ENCODE results near the gene COL16A1.

GRCh38 chr1:31620631-31621497 is 83.0 kb downstream of the COL16A1 start:
- no peak for TF ChIP-seq GATA2 (IDR thresholded peaks at IDR 0.05; ENCODE audit: low read depth, low read length)
- TF ChIP-seq GATA3 (IDR thresholded peaks at IDR 0.05; ENCODE audit: low read depth, low read length): no peak

Data from SH-SY5Y (cell line).